ENCODE results near the gene OR52E6. TPM values are rescaled to one million over a fixed set of nuclear protein-coding genes. Genes with fewer than 3 reads are reported as not detected.

The OR52E6 gene
- not detected for total RNA-seq (ENCODE audit: unreplicated experiment)
- long read RNA-seq: 0 reads

DNA sequence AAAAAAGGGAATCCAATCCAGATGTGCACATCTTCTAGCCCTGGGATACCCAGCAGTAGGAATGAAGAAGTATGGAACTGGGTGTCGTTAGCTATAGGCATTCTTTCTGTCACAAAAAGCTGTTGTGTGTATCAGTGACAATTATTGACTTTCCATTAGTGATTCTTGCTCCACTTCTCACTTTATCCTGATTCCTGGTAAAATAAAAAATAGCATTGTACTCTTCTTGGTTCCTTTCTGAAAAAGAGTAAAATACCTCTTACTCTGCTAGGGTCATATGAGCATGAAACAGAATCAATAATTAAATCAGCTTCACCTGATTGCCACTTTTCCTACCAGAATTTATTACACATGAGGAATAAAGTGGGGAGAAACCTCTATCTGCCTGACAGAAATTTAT lies at the start of gene OR52E6:
Gene OR52E6, minus strand, starts transcription at position 101 of the 400 bp plus-strand sequence. Its CDS starts 0 bp downstream, at position 101.
- no peak within 1 kb of the TSS for H3K27ac Mint-ChIP-seq (ENCODE audit: unreplicated experiment)
- H3K9me3 Mint-ChIP-seq (ENCODE audit: unreplicated experiment): no peaks in the 10 kb centered on the region
- H3K4me1 Mint-ChIP-seq (ENCODE audit: low read depth, unreplicated experiment): no peaks in the 10 kb centered on the region
- H3K36me3 Mint-ChIP-seq (ENCODE audit: unreplicated experiment): no peaks in the 10 kb centered on the region
- no peak within 1 kb of the TSS for H3K4me3 Mint-ChIP-seq (ENCODE audit: unreplicated experiment)
- TF ChIP-seq, protein P1, sequence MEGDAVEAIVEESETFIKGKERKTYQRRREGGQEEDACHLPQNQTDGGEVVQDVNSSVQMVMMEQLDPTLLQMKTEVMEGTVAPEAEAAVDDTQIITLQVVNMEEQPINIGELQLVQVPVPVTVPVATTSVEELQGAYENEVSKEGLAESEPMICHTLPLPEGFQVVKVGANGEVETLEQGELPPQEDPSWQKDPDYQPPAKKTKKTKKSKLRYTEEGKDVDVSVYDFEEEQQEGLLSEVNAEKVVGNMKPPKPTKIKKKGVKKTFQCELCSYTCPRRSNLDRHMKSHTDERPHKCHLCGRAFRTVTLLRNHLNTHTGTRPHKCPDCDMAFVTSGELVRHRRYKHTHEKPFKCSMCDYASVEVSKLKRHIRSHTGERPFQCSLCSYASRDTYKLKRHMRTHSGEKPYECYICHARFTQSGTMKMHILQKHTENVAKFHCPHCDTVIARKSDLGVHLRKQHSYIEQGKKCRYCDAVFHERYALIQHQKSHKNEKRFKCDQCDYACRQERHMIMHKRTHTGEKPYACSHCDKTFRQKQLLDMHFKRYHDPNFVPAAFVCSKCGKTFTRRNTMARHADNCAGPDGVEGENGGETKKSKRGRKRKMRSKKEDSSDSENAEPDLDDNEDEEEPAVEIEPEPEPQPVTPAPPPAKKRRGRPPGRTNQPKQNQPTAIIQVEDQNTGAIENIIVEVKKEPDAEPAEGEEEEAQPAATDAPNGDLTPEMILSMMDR (IDR thresholded peaks at IDR 0.05; ENCODE audit: partially characterized antibody, unreplicated experiment): no peak
- no peaks in the 10 kb centered on the region for H3K27me3 Mint-ChIP-seq (ENCODE audit: unreplicated experiment)
- no peak for DNase-seq

DNA sequence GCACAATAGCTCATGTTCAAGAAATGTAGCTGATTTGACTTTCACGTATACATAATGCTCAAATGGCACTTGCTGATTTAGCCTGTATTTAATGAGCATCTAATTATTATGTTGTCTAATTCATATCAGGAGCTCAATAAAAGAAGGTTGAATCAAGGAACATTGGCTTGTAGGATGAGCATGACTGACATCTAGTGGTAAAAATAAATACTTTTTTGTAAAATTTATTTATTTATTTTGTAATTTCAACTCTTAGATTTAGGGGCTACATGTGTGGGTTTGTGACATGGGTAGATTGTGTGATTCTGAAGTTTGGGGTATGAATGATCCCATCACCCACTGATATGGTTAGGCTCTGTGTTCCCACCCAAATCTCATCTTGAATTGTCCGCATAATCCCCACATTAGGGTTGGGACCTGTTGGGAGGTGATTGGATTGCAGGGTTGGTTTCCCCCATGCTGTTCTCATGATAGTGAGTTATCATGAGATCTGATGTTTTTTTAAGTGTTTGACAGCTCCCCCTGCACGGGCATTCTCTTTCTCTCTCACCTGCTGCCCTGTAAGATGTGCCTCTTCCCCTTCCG lies 49.6 kb upstream of the OR52E6 start:
- DNase-seq: no peak
- H3K4me3 Mint-ChIP-seq (ENCODE audit: unreplicated experiment): no peak overlapping the region
- TF ChIP-seq, protein P1 (IDR thresholded peaks at IDR 0.05; ENCODE audit: partially characterized antibody, unreplicated experiment): peak; percentile 70
- no peaks in the 10 kb centered on the region for H3K4me1 Mint-ChIP-seq (ENCODE audit: low read depth, unreplicated experiment)
- no peaks in the 10 kb centered on the region for H3K9me3 Mint-ChIP-seq (ENCODE audit: unreplicated experiment)
- H3K27ac Mint-ChIP-seq (ENCODE audit: unreplicated experiment): no peak overlapping the region
- H3K36me3 Mint-ChIP-seq (ENCODE audit: unreplicated experiment): no peaks in the 10 kb centered on the region
- no peaks in the 10 kb centered on the region for H3K27me3 Mint-ChIP-seq (ENCODE audit: unreplicated experiment)

DNA sequence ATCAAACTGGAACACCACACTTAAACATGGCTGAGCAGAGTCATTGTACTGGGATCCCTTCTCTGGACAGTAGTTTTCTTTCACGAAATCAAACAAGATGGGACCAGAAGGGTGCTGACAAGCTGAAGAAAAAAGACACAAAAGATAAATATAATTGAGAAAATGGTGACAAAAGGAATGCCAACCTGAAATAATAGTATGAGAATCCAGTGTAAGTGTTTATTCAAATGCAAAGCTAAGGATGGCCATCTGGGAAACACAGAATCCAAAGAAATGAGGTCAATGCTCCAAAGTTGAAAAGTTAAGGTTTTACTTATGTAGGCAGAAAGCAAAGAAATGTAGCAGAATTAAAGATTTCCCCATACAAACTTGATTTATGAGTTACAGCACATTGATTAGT lies 46.0 kb upstream of the OR52E6 start:
- Mint-ChIP-seq H3K27me3 (ENCODE audit: unreplicated experiment) (peaks cover 3% of the 10 kb centered on the region), H3K4me1 (ENCODE audit: low read depth, unreplicated experiment) (no peaks in the 10 kb centered on the region), H3K27ac (ENCODE audit: unreplicated experiment) (no peak overlapping the region), H3K9me3 (ENCODE audit: unreplicated experiment) (no peaks in the 10 kb centered on the region), H3K4me3 (ENCODE audit: unreplicated experiment) (no peak overlapping the region), H3K36me3 (ENCODE audit: unreplicated experiment) (no peaks in the 10 kb centered on the region)
- no peak for DNase-seq
- TF ChIP-seq, protein P1 (IDR thresholded peaks at IDR 0.05; ENCODE audit: partially characterized antibody, unreplicated experiment): no peak

DNA sequence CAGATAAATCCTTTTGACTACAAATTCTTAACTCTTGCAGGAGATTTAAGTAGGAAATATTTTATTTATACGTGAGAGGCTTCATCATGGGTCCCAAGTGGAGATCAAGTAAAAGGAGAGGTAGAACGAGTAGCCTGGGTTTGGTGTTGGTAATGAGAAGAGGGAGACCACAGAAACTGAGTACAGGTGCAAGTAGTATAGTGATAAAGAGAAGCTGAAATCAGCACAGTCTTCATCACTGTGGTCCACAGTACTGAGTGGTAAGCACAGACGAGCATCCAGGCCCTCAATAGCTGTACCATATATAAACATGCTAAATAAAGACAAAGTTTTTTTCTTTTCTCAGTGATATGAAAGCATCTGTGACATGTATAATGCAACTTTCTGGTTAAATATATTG lies 45.5 kb upstream of the OR52E6 start:
- no peak for DNase-seq
- H3K27me3 Mint-ChIP-seq (ENCODE audit: unreplicated experiment): peaks cover 3% of the 10 kb centered on the region
- TF ChIP-seq, protein P1 (IDR thresholded peaks at IDR 0.05; ENCODE audit: partially characterized antibody, unreplicated experiment): no peak
- H3K4me1 Mint-ChIP-seq (ENCODE audit: low read depth, unreplicated experiment): no peaks in the 10 kb centered on the region
- H3K27ac Mint-ChIP-seq (ENCODE audit: unreplicated experiment): no peak overlapping the region
- H3K9me3 Mint-ChIP-seq (ENCODE audit: unreplicated experiment): no peaks in the 10 kb centered on the region
- H3K36me3 Mint-ChIP-seq (ENCODE audit: unreplicated experiment): no peaks in the 10 kb centered on the region
- no peak overlapping the region for H3K4me3 Mint-ChIP-seq (ENCODE audit: unreplicated experiment)

DNA sequence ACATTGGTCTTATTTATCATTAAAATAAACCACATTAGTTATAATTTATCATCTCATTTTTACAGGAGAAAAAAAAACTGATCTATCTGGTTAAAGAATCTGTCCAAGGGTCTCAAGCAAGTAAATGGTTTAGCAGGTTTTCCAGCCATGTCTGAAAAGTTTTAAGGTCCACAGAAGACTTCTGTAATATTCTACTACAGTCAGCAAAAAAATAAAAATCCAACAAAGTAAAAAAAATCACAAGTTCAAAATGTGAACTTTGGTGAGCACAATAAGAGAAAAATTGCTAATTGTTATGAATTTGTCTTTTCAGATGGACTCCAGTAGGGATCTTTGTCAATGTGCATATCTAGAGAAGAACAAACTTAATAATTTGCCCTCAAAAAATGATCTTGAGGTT lies 40.1 kb upstream of the OR52E6 start:
- no peaks in the 10 kb centered on the region for H3K36me3 Mint-ChIP-seq (ENCODE audit: unreplicated experiment)
- H3K27ac Mint-ChIP-seq (ENCODE audit: unreplicated experiment): no peak overlapping the region
- H3K27me3 Mint-ChIP-seq (ENCODE audit: unreplicated experiment): peaks cover 3% of the 10 kb centered on the region
- no peak for DNase-seq
- no peak overlapping the region for H3K4me3 Mint-ChIP-seq (ENCODE audit: unreplicated experiment)
- TF ChIP-seq, protein P1 (IDR thresholded peaks at IDR 0.05; ENCODE audit: partially characterized antibody, unreplicated experiment): no peak
- no peaks in the 10 kb centered on the region for H3K4me1 Mint-ChIP-seq (ENCODE audit: low read depth, unreplicated experiment)
- no peaks in the 10 kb centered on the region for H3K9me3 Mint-ChIP-seq (ENCODE audit: unreplicated experiment)
